C4-2B (cell line): ENCODE measurements around the gene ANKS1B.

ENCODE experiments used
- ZFX ChIP-seq: fragments of 450-650 bp; IDR thresholded peaks from 2 replicates; pipeline ENCODE4 v1.6.1; 2017
- TF ChIP-seq, protein P1 (sequence below): fragments of 450-650 bp; conservative IDR thresholded peaks from 2 replicates; pipeline ENCODE4 v1.5.1; 2017; ENCODE audit warnings: mild to moderate bottlenecking

DNA sequence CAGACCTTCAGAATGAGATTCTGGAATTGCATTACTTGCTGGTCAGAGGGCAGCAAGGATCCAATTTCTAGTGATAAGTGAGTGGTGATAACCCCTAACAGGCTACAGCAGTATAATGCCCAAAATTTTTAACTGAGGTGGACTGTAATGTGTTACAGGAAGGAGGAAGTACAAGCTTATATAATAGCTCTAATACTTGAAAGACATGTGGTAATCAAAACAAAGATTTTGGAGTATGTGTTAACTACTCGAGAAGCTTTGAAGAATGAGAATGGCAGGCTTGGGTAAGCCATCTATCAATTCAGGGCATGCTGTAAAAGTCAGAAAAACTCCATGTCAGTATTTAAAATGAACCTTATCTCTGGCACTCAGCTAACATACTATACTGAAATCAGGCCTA lies 70.5 kb downstream of the ANKS1B start:
- TF ChIP-seq, protein P1, sequence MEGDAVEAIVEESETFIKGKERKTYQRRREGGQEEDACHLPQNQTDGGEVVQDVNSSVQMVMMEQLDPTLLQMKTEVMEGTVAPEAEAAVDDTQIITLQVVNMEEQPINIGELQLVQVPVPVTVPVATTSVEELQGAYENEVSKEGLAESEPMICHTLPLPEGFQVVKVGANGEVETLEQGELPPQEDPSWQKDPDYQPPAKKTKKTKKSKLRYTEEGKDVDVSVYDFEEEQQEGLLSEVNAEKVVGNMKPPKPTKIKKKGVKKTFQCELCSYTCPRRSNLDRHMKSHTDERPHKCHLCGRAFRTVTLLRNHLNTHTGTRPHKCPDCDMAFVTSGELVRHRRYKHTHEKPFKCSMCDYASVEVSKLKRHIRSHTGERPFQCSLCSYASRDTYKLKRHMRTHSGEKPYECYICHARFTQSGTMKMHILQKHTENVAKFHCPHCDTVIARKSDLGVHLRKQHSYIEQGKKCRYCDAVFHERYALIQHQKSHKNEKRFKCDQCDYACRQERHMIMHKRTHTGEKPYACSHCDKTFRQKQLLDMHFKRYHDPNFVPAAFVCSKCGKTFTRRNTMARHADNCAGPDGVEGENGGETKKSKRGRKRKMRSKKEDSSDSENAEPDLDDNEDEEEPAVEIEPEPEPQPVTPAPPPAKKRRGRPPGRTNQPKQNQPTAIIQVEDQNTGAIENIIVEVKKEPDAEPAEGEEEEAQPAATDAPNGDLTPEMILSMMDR, result no peak
- TF ChIP-seq ZFX, result no peak
